ENCODE measurements around the gene CYB561. TPM values are rescaled to one million over a fixed set of nuclear protein-coding genes. Genes with fewer than 3 reads are reported as not detected.

Gene CYB561
- total RNA-seq, 1 experiment from 2014 or later: 67.6 TPM

DNA sequence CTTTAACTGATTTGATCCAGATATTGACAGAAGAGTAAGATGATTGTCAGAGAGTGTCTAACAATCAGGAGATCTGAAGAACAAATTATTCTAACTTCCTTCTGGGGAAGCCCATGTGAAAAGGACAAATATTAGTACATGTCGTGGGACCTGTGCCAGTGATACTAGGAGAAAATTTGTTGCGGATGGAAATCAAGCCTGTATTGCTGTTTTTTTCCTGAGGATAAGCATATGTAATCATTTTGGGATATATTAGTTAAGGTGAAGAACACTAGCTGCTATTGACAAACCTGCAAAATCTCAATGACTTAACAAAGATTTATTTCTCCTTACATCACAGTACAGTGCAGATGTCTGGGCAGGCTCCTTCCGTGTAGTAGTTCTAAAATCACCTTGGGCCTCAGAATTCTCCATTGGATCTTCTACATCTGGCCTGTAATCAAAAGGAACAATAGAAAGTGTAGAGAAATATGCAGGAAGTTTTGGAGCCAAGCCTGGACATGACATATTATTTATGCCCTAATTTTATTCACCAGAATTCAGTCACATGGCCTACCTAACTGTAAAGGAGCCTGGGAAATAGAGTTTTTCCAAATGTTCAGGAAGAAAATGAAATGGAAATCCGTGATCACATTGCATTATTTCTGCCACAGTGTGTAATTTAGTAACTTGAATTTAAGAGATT is 58.3 kb downstream of the CYB561 start:
- no peak for ATAC-seq

More for the DNA sequence above, 58.3 kb downstream of the CYB561 start:
- RAD21 ChIA-PET (ENCODE audit: low non-redundant PET in 1 of 2, low total read pairs in 2 of 2, uncharacterized antibody in 2 of 2, unreplicated experiment in 2 of 2): no interaction called here
- intact Hi-C loops (cut with micrococcal nuclease): no loop called here
- Histone ChIP-seq H3K4me1 (ENCODE audit: control insufficient read depth in 1 of 2, insufficient read depth in 2 of 2, low read length in 2 of 2) (peaks cover 0 to 1% of the 10 kb centered on the region in 2 experiments; a peak in 2 of 4 replicates), H3K36me3 (ENCODE audit: control insufficient read depth in 1 of 2, insufficient read depth in 2 of 2, low read length in 2 of 2) (no peaks in the 10 kb centered on the region), H4K20me1 (ENCODE audit: insufficient read depth) (no peaks in the 10 kb centered on the region), H3K27ac (ENCODE audit: low read depth, low read length) (no peak overlapping the region), H3K79me2 (ENCODE audit: insufficient read depth, low read length) (no peaks in the 10 kb centered on the region), H3K9me3 (ENCODE audit: control insufficient read depth in 1 of 2, insufficient read depth in 1 of 2, low read depth in 1 of 2, low read length in 2 of 2) (no peaks in the 10 kb centered on the region), H3K4me3 (replicated peaks in 1 of 2; ENCODE audit: low read depth in 1 of 2, low read length in 2 of 2) (no peak overlapping the region), H3K27me3 (ENCODE audit: insufficient read depth, low read length) (no peaks in the 10 kb centered on the region), H2AFZ (ENCODE audit: low read depth, low read length, poor library complexity, severe bottlenecking) (no peak overlapping the region), H3K9me2 (ENCODE audit: insufficient read depth) (no peaks in the 10 kb centered on the region), H3K9ac (ENCODE audit: low read length) (no peak overlapping the region), H3K4me2 (ENCODE audit: low read length) (no peak overlapping the region)
- no peak for DNase-seq (ENCODE audit: low read depth, low spot score)
- POLR2A ChIA-PET: no interaction called here
- BruUV-seq (replicated peaks): no TSS peak
- CTCF ChIA-PET: interaction anchor here (1.3 kb wide), 1 partner anchor 19 kb away, joined by 5 read pairs; no protein-coding TSS in a partner anchor
- TF ChIP-seq EGR1 (IDR thresholded peaks at IDR 0.05; ENCODE audit: low read depth): no peak
- no peak for TF ChIP-seq ZFX (IDR thresholded peaks at IDR 0.05)
- TF ChIP-seq, protein P1, sequence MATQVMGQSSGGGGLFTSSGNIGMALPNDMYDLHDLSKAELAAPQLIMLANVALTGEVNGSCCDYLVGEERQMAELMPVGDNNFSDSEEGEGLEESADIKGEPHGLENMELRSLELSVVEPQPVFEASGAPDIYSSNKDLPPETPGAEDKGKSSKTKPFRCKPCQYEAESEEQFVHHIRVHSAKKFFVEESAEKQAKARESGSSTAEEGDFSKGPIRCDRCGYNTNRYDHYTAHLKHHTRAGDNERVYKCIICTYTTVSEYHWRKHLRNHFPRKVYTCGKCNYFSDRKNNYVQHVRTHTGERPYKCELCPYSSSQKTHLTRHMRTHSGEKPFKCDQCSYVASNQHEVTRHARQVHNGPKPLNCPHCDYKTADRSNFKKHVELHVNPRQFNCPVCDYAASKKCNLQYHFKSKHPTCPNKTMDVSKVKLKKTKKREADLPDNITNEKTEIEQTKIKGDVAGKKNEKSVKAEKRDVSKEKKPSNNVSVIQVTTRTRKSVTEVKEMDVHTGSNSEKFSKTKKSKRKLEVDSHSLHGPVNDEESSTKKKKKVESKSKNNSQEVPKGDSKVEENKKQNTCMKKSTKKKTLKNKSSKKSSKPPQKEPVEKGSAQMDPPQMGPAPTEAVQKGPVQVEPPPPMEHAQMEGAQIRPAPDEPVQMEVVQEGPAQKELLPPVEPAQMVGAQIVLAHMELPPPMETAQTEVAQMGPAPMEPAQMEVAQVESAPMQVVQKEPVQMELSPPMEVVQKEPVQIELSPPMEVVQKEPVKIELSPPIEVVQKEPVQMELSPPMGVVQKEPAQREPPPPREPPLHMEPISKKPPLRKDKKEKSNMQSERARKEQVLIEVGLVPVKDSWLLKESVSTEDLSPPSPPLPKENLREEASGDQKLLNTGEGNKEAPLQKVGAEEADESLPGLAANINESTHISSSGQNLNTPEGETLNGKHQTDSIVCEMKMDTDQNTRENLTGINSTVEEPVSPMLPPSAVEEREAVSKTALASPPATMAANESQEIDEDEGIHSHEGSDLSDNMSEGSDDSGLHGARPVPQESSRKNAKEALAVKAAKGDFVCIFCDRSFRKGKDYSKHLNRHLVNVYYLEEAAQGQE (IDR thresholded peaks at IDR 0.05; ENCODE audit: low read depth): no peak
- no peak for TF ChIP-seq RAD21 (IDR thresholded peaks at IDR 0.05; ENCODE audit: low read depth)
- TF ChIP-seq POLR2A (IDR thresholded peaks at IDR 0.05; ENCODE audit: borderline replicate concordance, extremely low read depth, insufficient read depth, insufficient read length): no peak
- TF ChIP-seq SRF (IDR thresholded peaks at IDR 0.05; ENCODE audit: low read depth): no peak
- no peak for TF ChIP-seq CEBPB (IDR thresholded peaks at IDR 0.05; ENCODE audit: low read depth)
- no peak for TF ChIP-seq YY1 (IDR thresholded peaks at IDR 0.05; ENCODE audit: extremely low read depth, insufficient replicate concordance, low read depth, low read length)
- no peak for TF ChIP-seq EZH2 (IDR thresholded peaks at IDR 0.05)
- TF ChIP-seq SP1 (IDR thresholded peaks at IDR 0.05; ENCODE audit: low read depth): no peak
- TF ChIP-seq POLR2AphosphoS5 (IDR thresholded peaks at IDR 0.05; ENCODE audit: low read depth, low read length): no peak
- TF ChIP-seq ZNF274 (IDR thresholded peaks at IDR 0.05; ENCODE audit: low read depth, low read length): no peak
- TF ChIP-seq, protein P2, sequence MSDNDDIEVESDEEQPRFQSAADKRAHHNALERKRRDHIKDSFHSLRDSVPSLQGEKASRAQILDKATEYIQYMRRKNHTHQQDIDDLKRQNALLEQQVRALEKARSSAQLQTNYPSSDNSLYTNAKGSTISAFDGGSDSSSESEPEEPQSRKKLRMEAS (IDR thresholded peaks at IDR 0.05): no peak
- TF ChIP-seq, protein P3, sequence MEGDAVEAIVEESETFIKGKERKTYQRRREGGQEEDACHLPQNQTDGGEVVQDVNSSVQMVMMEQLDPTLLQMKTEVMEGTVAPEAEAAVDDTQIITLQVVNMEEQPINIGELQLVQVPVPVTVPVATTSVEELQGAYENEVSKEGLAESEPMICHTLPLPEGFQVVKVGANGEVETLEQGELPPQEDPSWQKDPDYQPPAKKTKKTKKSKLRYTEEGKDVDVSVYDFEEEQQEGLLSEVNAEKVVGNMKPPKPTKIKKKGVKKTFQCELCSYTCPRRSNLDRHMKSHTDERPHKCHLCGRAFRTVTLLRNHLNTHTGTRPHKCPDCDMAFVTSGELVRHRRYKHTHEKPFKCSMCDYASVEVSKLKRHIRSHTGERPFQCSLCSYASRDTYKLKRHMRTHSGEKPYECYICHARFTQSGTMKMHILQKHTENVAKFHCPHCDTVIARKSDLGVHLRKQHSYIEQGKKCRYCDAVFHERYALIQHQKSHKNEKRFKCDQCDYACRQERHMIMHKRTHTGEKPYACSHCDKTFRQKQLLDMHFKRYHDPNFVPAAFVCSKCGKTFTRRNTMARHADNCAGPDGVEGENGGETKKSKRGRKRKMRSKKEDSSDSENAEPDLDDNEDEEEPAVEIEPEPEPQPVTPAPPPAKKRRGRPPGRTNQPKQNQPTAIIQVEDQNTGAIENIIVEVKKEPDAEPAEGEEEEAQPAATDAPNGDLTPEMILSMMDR (IDR thresholded peaks at IDR 0.05 in 2 of 3, conservative IDR thresholded peaks at IDR 0.05 in 1 of 3; ENCODE audit: borderline replicate concordance in 1 of 3, insufficient read depth in 1 of 3, low read depth in 2 of 3, low read length in 2 of 3): no peak
- no peak for TF ChIP-seq EZH2phosphoT487 (IDR thresholded peaks at IDR 0.05; ENCODE audit: borderline replicate concordance)

All from HCT116 (cell line).